AG08395 (cell line): ENCODE results near the gene PGM1.
A peak's percentile ranks its signal among the peaks of the same experiment; 100 is the strongest.
"Not testable (repeated sequence)": the region's sequence is repeated elsewhere in the genome, so short reads cannot be mapped to it uniquely, and the experiment has no call there.

ENCODE experiments used
- DNase-seq: peaks from one replicate; pipeline ENCODE4 v3.0.0; 2012; ENCODE audit warnings: mixed read lengths, low spot score

The PGM1 gene

DNA sequence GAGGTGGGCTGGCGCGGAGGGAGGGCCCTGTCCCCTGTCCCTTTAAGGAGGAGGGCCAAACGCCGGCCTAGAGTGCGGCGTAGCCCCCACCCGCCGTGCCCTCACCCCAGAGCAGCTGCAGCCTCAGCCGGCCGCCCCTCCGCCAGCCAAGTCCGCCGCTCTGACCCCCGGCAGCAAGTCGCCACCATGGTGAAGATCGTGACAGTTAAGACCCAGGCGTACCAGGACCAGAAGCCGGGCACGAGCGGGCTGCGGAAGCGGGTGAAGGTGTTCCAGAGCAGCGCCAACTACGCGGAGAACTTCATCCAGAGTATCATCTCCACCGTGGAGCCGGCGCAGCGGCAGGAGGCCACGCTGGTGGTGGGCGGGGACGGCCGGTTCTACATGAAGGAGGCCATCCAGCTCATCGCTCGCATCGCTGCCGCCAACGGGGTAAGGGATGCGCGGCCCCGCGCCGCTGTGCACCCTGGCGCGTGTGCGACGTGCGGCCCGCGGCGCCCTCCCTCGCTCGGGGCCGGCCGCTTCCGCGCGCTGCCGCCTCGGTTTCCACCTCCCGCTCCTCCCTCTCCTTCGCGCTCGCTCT lies at the start of gene PGM1:
TSS of gene PGM1 (plus strand) at position 109 of the 583 bp plus-strand sequence. CDS start at position 187, 78 bp downstream.
- DNase-seq, result peak; percentile 79

DNA sequence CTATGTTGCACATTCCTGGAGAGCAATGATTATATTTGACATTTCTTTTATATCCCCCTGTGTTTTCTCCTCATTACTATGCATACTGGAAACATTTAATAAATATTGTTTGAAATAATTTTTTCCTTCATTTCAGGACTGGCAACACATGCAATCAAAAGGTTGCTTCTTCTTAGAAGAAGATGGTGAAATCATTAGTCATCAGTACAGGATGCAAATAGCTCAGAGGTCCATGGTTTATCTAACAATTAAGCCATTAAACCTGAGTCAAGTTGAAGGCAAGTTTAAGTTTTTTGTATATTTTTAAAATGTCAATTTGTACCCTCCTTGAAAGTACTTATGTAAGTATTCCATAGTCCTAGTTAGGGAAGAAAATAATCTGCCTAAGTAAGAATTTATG lies 47.4 kb upstream of the PGM1 start:
- peak; percentile 18 for DNase-seq

DNA sequence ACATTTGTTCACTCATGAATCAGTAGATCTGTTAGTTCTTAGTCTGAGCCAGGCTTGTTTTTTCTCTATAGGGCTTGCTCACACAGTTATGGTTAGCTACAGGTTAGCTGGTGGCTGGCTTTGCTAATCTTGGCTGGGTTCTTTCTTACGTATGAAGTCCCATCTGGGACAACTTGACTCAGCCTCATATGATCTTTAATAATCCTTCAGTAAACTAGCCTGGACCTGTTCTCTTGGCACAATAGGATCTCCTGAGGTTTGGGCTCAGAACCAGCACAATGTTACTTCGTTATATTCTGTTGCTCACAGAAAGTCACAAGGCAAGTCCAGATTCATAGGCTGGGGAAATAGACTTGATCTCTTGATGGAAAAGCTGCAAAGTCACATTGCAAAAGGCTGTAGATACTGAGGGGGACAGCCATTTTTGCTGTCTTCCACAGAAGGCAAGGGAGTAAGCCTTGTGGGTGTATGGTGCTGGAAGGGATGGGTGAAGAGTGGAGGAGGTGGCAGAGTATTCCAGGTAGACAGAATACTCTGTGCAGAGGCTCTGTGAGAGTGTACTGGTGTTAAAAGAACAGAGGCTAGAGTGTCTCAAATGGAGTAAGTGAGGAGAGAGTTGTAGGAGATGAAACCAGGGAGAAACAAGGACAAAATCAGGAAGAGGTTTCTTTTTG lies 45.5 kb upstream of the PGM1 start:
- peak; percentile 7 for DNase-seq

DNA sequence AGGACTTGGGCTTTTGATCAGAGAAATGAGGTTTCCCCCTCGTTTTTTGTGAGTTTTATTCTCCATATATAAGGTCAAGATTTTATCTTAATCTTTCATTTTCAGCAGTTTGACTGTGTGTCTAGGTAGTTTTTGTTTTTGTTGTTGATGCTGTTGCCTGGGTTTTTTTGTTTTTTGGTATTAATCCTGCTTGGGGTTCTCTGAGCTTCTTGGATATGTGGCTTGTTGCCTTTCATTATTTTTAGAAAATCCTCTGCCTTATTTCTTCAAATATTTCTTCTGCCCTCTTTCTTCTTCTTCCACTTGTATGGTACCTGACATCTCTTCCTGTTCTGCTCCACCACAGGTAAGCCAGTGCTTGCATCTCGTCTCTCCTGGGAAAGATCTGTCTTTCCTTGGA lies 44.9 kb upstream of the PGM1 start:
- DNase-seq, result no peak

DNA sequence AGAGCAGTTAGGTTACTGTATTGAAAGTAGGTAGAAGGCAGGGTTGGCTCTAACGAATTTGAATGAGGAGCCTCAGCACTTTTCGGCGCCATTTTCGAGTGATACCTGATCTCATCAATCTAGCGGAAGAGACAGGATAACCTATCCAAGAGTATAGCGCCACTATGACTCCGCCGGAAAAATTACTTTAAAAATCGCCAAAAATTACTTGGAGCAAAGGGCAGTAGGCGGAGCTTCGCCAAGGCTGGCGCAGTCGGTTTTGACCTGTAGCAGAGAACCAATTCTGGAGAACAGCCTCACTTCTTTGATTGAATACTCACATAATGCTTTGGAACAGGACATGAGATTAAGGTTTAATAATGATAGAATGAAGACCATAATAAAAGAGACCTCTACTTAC lies 44.3 kb upstream of the PGM1 start:
- DNase-seq, result no peak

DNA sequence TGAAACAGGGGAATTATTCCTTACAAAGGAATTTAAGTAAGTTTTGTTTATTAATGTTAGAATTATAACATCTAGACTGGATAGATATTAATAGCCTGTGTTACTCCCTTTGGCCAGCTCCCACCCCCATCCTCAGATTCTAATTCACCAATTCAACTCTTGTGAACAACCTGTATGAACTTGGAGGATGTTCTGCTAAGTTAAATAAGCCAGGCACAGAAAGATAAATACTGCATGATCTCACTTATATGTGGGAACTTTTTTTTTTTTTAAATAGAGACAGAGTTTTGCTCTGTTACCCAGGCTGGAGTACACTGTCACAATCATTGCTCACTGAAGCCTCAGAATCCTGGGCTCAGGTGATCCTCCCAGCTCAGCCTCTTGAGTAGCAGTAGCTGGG lies 37.7 kb upstream of the PGM1 start:
- no peak for DNase-seq

DNA sequence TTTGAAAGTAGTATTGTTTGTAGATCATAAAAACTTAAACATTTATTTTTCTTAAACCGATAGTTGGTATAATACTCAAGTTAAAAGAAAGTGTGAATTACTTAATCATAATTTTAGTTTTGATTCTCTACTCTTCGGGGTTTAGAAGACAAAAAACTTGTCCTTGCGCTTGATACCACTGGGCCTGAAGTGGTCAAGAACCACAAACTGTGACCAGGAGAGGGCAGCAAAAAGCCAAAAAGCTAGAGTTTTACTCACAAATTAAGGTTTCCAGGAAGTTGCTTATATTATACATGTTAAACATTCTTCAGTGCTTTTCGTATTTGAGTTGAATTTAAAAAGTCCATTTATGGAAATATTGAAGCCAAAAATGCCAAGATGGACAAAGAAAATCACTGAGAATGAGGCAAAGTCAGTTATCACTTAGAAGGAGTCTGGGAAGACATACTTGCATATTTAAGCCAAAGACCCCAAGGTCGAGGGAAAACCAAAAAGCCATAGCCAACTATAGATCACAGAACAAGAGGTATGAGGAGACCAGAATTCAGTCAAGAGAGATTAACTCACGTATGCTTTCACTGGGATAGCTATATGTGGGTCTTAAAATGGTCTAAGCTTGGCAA lies 35.7 kb upstream of the PGM1 start:
- DNase-seq, result peak; percentile 32

DNA sequence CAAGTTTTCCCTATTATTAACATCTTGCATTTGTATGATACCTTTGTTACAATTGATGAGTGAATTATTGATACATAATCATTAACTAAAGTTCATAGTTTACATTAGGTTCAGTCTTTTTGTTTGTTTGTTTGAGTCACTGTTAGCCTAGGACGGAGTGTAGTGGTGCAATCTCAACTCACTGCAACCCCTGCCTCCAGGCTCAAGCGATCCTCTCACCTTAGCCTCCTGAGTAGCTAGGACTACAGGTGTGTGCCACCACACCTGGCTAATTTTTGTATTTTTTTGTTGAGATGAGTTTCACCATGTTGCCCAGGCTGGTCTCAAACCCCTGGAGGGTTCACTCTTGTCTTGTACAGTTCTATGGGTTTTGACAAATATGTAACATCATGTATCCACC lies 33.9 kb upstream of the PGM1 start:
- no peak for DNase-seq

DNA sequence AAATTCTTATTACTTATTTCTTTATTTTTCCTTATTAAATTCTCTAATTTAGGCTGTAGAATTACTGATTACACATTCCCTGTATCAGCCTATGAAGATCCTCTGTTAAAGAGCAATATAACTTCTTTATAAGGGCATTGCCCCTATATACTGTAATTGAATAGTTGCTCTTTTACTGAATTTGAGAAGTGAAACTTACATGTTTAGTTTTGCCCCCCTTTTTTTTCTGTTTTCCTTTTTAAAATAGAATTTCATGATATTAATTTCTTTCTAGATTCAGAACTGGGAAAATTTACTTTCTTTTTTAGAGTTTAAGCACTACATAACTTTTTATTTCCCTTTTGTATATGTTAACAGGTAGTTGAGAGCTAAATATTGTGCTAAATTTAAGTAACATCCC lies 29.5 kb upstream of the PGM1 start:
- DNase-seq, result no peak

DNA sequence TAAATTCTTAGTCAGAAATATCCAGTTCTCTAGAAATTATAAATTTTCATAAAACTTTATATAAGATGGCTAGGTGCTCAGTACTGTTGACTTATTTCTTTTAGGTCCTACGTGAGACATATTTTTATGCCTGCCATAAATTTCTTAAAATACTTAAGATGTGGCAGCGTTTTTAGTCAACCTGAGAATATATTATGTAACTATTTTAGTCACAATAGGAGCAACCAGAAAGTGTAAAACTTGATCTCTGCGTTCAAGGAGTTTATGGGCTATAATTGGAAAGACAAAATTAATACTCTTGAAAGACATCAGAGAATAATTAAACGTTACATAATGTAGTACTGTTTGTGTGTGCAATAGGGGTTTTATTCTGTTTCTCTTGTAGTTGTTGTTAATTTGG lies 24.1 kb upstream of the PGM1 start:
- DNase-seq, result no peak

DNA sequence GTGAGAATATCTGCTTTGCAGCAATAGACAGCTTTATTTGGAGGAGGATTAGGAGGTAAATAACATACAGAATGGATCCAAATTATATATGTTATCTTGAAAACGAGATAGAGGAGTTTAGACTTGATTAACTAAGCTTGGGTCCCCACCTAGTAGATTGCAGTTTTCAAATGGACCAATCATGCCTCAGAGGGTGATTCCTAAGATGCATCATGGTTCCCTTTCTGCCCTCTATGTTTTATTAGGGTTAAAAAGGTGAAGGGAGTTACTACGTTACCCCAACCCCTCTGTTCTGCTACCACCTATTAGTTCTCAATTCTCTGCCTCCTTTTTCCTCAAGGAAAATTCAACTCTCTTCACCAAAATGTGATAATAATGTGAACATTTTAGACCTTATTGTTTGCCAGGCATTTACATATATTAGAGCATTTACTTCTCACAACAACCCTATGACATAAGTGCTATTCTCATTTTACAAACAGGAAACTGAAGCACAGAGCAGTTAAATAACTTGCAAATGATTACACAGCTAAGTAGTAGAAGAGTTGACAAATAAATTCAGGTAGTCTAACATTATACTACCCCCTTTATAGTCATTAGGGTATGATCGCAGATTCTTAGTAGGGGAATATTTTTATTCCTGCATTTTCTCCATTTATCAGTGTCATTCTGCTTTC lies 23.4 kb upstream of the PGM1 start:
- DNase-seq, result no peak

DNA sequence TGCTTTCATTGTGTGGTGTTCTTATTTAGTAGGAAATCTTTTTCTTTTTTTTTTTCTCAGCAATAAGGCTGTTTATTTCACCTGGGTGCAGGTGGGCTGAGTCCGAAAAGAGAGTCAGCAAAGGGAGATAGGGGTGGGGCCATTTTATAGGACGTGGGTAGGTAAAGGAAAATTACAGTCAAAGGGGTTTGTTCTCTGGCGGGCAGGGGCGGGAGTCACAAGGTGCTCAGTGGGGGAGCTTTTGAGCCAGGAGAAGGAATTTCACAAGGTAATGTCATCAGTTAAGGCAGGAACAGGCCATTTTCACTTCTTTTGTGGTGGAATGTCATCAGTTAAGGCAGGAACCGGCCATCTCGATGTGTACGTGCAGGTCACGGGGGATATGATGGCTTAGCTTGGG lies 20.5 kb upstream of the PGM1 start:
- not testable (repeated sequence) for DNase-seq

DNA sequence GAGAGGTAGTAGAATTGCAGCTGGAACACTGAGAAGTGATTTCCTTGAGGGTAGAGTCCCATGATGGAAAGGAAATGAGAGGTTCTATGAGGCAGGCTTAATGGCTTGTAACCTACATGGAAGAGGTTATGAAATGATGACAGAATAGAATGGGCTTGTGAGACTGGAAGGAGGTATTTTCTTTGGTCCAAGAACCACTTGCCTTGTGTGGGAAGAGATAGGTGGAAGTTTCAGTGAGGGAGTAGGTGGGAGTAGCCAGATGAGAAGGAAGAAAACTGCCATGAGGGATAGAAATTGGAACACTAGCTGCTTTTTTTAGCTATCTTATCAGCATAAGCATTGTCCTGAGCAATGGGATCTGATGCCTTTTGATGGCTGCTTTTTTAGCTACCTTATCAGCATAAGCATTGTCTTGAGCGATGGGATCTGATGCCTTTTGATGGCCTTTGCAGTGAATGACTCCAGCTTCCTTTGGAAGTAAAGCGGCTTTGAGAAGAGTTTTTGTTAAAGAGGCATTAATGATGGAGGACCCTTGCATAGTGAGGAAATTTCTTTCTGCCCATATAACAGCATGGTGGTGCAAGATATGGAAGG lies 18.9 kb upstream of the PGM1 start:
- DNase-seq, result not testable (repeated sequence)

DNA sequence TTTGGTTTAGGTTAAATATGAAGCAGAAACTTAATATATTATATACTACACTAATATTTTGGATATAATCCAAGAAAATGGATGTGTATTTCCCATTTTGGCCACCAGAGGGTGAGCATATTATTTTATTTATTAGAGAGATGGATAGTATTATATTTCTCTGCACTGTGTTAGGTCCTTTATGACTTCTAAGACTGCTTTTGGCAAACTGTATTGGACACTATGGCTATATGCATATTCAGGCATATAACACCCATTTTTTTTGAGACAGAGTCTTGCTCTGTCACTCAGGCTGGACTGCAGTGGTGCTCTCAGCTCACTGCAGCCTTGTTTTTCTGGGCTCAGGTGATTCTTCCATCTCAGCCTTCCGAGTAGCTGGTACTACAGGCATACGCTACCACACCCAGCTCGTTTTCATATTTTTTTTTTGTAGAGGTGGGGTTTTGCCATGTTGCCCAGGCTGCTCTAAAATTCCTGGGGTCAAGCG lies 17.8 kb upstream of the PGM1 start:
- peak; percentile 14 for DNase-seq

DNA sequence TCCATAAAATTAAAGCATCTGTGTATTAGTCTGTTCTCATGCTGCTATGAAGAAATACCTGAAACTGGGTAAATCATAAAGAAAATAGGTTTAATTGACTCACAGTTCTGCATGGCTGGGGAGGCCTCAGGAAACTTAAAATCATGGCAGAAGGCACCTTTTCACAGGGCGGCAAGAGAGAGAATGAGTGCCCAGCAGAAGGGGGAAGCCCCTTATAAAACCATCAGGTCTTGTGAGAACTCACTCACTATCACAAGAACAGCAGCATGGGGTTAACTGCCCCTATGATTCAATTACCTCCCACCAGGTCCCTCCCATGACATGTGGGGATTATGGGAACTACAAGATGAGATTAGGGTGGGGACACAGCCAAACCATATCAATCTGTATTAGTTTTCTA lies 6.9 kb upstream of the PGM1 start:
- not testable (repeated sequence) for DNase-seq

DNA sequence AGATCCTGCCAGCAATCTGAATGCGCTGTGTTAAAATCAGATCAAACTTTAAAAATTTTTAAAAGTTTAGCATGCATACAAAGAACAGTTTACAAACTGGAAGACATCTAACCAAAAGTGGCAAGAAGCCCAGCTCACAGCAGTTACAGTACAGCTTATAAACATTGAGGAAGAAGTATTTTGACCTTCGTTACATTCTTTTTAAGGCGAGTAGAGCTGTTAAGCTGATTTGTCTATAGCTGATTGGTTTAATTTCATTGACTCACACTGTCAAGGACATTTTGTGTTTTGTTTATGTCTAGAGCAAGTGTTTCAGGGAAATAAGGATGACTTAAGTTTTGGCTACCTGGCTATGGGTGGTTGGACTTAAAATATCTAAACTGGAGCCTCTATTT lies 3.0 kb upstream of the PGM1 start:
- no peak for DNase-seq

DNA sequence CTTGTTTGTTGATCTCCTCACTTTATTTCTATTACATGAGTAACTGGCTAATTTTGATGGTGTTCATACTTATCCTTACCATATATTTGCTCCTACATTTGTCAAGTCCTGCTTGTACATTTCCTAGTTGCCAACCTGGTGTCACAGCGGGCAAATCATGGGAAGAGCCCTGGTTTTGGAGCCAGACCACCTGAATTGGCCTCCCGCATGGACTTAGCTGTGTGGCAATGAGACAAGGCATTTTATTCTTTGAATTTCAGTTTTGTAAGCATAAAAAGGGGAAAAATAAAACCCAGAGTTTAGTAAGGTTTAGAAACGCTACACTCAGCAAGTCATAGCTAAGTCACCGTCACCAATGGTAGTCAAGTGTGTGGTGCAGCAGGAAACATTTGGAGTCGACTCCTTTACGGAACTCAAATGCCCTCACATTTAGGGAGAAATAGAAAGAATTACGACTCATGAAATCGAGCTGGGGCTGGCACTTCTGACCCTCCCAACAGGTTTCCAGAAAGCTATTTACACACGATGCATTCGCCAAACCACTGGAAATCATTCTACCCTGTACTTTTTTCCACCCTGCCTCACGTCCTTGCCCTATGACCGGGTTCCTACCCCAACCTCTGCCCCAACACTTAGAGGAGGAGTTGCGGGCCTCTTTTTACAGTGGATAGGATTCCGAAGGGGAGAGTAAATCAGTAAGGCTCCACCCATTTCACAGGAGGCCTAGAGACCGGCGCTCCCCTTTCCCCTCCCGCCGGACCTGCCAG lies 492 bp upstream of the PGM1 start:
- DNase-seq, result no peak

DNA sequence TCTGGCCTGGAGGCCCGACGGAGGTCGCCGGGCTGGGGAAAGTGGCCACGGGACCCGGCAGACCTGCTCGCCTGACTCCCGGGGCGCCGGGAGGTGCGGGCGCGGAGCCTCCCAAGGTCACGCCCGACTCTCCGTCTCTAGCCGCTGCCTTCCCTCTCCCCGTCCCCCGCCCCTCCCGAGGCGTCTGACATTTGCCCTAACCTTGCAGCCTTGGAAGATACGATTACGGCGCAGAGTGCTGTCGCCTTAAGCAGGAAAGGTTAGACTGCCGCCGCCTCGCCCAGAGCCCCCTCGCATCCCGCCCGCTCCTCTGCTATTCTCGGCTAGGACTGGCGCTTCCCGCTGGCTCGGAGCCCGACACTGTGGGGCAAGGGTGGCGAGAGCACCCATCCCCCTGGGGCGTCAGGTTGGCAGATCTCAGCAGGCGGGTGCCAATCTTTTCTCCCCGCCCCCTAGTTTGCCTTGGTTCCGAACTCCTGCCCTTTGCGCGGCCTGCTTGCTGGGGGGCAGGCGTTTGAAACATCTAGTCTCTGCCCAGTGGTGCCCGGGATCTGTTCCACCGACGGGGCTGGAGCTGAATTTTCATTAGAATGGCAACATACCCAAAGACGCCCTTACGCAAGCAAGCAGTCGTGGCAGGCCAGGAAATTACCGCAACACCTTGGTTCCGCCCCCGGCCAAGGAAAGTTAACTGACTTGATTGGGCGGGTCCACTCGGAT lies 835 bp downstream of the PGM1 start:
- DNase-seq, result peak; percentile 27

DNA sequence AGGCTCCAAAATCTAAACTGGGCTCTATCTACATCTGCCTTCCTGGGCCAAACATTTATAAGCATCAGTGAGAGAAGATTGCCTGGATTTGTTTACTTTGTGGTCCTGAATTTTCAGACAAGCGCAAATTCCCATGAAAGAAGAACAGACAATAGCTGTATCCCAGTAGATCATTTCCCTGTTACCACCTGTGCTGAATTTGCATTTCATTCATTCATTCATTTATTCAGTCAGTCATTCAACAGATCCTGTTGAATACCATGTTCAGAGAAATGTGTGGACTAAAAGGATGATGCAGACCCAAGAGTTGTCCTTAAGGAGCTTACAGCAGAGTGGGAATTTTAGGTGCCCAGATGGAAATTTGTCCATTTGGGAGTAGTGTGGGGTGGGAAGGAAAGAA lies 2.2 kb downstream of the PGM1 start:
- no peak for DNase-seq

DNA sequence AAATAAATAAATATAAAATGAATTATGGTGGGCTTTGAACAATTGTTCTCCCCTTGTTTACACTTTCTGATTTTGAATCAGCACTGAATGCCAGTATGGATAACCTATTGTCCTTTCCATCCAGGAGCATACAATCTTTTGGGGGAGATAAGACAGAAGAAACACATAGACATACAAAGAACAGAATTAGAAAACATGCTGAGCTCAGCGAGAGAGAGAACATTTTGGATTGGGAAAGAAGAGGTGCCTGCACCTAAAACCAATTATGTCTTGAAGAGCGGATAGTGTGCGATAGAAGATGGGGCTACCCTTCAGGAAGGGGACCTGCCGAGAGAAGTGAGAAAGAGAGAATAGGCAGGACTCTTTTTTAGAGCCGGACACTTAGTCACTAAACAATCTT lies 6.6 kb downstream of the PGM1 start:
- DNase-seq, result no peak

DNA sequence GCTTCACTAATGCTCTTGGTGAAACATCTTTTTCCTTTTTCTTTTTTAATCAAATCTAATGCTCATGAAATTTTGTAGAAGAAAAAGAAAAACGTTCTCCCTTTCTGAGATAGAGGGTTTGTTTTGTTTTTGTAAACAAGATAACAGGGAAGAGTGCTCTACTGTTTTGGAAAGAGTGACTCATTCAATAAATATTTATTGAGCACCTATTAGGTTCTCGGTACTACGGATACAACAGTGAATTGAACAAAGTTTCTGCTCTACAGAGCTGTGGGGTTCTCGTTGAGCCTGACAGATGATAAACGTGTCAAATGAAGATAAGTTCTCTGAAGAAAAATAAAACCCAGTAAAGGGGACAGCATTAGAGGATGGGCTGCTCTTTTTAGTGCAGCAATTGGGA lies 7.0 kb downstream of the PGM1 start:
- DNase-seq, result no peak
